HEK293 (cell line): ENCODE results near the gene TMEM205.

Experiments used
- CTCF ChIA-PET: fragments of 350-600 bp; formaldehyde crosslinking; extraction: SDS; loops from one replicate; lab custom pipeline; 2021; ENCODE audit warnings: antibody characterized with exemption; lab: Yijun Ruan, JAX
- POLR2A ChIA-PET: fragments of 300-600 bp; formaldehyde crosslinking; extraction: SDS; loops from one replicate; lab custom pipeline; 2020; ENCODE audit warnings: antibody characterized with exemption, inconsistent platforms; lab: Yijun Ruan, JAX
- H3K27ac ChIP-seq: fragments of 200-500 bp; sonication (Bioruptor generic); 2 replicates; pipeline ENCODE4 v1.5.1; 2014; ENCODE audit warnings: low read depth, low read length, control low read depth, inconsistent platforms; ENCODE audit errors: extremely low read depth
- H3K36me3 ChIP-seq, 2 experiments: fragments of 200-500 bp in 1 of 2; sonication (Bioruptor generic) in 1 of 2; 1 replicate in 1 of 2; 2 replicates in 1 of 2; pipeline ENCODE4 v1.5.1; 2014 to 2017; ENCODE audit warnings: inconsistent platforms in 2 of 2, low read length in 2 of 2; ENCODE audit not compliant: control insufficient read depth in 2 of 2, insufficient read depth in 1 of 2
- H3K4me1 ChIP-seq: fragments of 200-500 bp; sonication (Bioruptor generic); 2 replicates; pipeline ENCODE4 v1.5.1; 2014; ENCODE audit warnings: mild to moderate bottlenecking, low read length, inconsistent platforms; ENCODE audit not compliant: control insufficient read depth, insufficient read depth
- H3K4me3 ChIP-seq: 2 replicates; pipeline ENCODE4 v1.5.1; 2011; ENCODE audit warnings: low read depth, mild to moderate bottlenecking, control low read depth, low read length, moderate library complexity
- H3K9me3 ChIP-seq: fragments of 200-500 bp; sonication (Bioruptor generic); 2 replicates; pipeline ENCODE4 v1.5.1; 2014; ENCODE audit warnings: low read depth, low read length, inconsistent platforms; ENCODE audit not compliant: control insufficient read depth, insufficient read depth
- GLIS1 ChIP-seq: fragments of 450-650 bp; formaldehyde crosslinking; IDR thresholded peaks from 2 replicates; pipeline ENCODE4 v1.5.1; 2016; ENCODE audit warnings: missing biosample characterization, missing genetic modification characterization
- HOXC10 ChIP-seq: sonication (generic); formaldehyde crosslinking; IDR thresholded peaks from 2 replicates; pipeline ENCODE4 v1.8.1; 2023; ENCODE audit warnings: mild to moderate bottlenecking, missing genetic modification reagents
- KLF10 ChIP-seq: fragments of 450-650 bp; IDR thresholded peaks from 2 replicates; pipeline ENCODE4 v1.5.1; 2018; ENCODE audit warnings: missing biosample characterization, mild to moderate bottlenecking, missing genetic modification characterization
- KLF16 ChIP-seq: fragments of 450-650 bp; formaldehyde crosslinking; IDR thresholded peaks from 2 replicates; pipeline ENCODE4 v1.5.1; 2017; ENCODE audit warnings: missing biosample characterization, missing genetic modification characterization
- MEIS1 ChIP-seq: sonication (generic); formaldehyde crosslinking; IDR thresholded peaks from 2 replicates; pipeline ENCODE4 v1.8.1; 2022; ENCODE audit warnings: missing genetic modification reagents, mild to moderate bottlenecking, borderline replicate concordance
- OVOL3 ChIP-seq: fragments of 450-650 bp; formaldehyde crosslinking; IDR thresholded peaks from 2 replicates; pipeline ENCODE4 v1.5.1; 2016; ENCODE audit warnings: missing biosample characterization, missing genetic modification characterization
- RBAK ChIP-seq: fragments of 450-650 bp; formaldehyde crosslinking; IDR thresholded peaks from 2 replicates; pipeline ENCODE4 v1.5.1; 2016; ENCODE audit warnings: missing biosample characterization, missing genetic modification characterization
- WT1 ChIP-seq: fragments of 450-650 bp; formaldehyde crosslinking; IDR thresholded peaks from 2 replicates; pipeline ENCODE4 v1.5.1; 2016; ENCODE audit warnings: missing biosample characterization, missing genetic modification characterization
- YY1 ChIP-seq: fragments of 450-650 bp; formaldehyde crosslinking; IDR thresholded peaks from 2 replicates; pipeline ENCODE4 v1.5.1; 2018; ENCODE audit warnings: missing biosample characterization, missing genetic modification characterization
- ZBTB20 ChIP-seq: fragments of 450-650 bp; formaldehyde crosslinking; IDR thresholded peaks from 2 replicates; pipeline ENCODE4 v1.5.1; 2016; ENCODE audit warnings: missing biosample characterization, missing genetic modification characterization
- ZBTB21 ChIP-seq: fragments of 450-650 bp; formaldehyde crosslinking; IDR thresholded peaks from 2 replicates; pipeline ENCODE4 v1.5.1; 2017; ENCODE audit warnings: missing biosample characterization, missing genetic modification characterization
- ZBTB48 ChIP-seq: fragments of 450-650 bp; formaldehyde crosslinking; IDR thresholded peaks from 2 replicates; pipeline ENCODE4 v1.5.1; 2016; ENCODE audit warnings: missing biosample characterization, missing genetic modification characterization
- ZBTB8A ChIP-seq: fragments of 450-650 bp; formaldehyde crosslinking; IDR thresholded peaks from 2 replicates; pipeline ENCODE4 v1.5.1; 2016; ENCODE audit warnings: missing biosample characterization, missing genetic modification characterization
- ZFP69B ChIP-seq: fragments of 450-650 bp; formaldehyde crosslinking; IDR thresholded peaks from 2 replicates; pipeline ENCODE4 v1.5.1; 2016; ENCODE audit warnings: missing biosample characterization, missing genetic modification characterization
- ZNF175 ChIP-seq: fragments of 450-650 bp; formaldehyde crosslinking; IDR thresholded peaks from 2 replicates; pipeline ENCODE4 v1.5.1; 2016; ENCODE audit warnings: missing biosample characterization, missing genetic modification characterization
- ZNF266 ChIP-seq: fragments of 450-650 bp; formaldehyde crosslinking; IDR thresholded peaks from 2 replicates; pipeline ENCODE4 v1.5.1; 2016; ENCODE audit warnings: missing biosample characterization, missing genetic modification characterization, low read depth
- ZNF585B ChIP-seq: fragments of 450-650 bp; formaldehyde crosslinking; IDR thresholded peaks from 2 replicates; pipeline ENCODE4 v1.5.1; 2016; ENCODE audit warnings: missing biosample characterization, missing genetic modification characterization
- ZNF600 ChIP-seq: fragments of 450-650 bp; formaldehyde crosslinking; IDR thresholded peaks from 2 replicates; pipeline ENCODE4 v1.5.1; 2016; ENCODE audit warnings: missing biosample characterization, missing genetic modification characterization
- ZNF621 ChIP-seq: fragments of 450-650 bp; formaldehyde crosslinking; IDR thresholded peaks from 2 replicates; pipeline ENCODE4 v1.5.1; 2017; ENCODE audit warnings: missing biosample characterization, missing genetic modification characterization
- ZNF629 ChIP-seq: fragments of 450-650 bp; formaldehyde crosslinking; IDR thresholded peaks from 2 replicates; pipeline ENCODE4 v1.5.1; 2017; ENCODE audit warnings: missing biosample characterization, missing genetic modification characterization
- ZNF830 ChIP-seq: fragments of 450-650 bp; IDR thresholded peaks from 2 replicates; pipeline ENCODE4 v1.5.0; 2018; ENCODE audit warnings: missing biosample characterization, missing genetic modification characterization, low read depth, mild to moderate bottlenecking, moderate library complexity
- TF ChIP-seq, protein P1 (sequence below): fragments of 450-650 bp; formaldehyde crosslinking; IDR thresholded peaks from 2 replicates; pipeline ENCODE4 v1.5.1; 2016; ENCODE audit warnings: missing biosample characterization, missing genetic modification characterization
- TF ChIP-seq, protein P2 (sequence below): fragments of 450-650 bp; formaldehyde crosslinking; IDR thresholded peaks from 2 replicates; pipeline ENCODE4 v1.5.1; 2016; ENCODE audit warnings: missing biosample characterization, missing genetic modification characterization
- TF ChIP-seq, protein P3 (sequence below): fragments of 450-650 bp; formaldehyde crosslinking; IDR thresholded peaks from 2 replicates; pipeline ENCODE4 v1.5.1; 2016; ENCODE audit warnings: missing biosample characterization, missing genetic modification characterization
- TF ChIP-seq, protein P4 (sequence below): fragments of 450-650 bp; formaldehyde crosslinking; IDR thresholded peaks from 2 replicates; pipeline ENCODE4 v1.5.1; 2016; ENCODE audit warnings: missing biosample characterization, missing genetic modification characterization

The TMEM205 gene

DNA sequence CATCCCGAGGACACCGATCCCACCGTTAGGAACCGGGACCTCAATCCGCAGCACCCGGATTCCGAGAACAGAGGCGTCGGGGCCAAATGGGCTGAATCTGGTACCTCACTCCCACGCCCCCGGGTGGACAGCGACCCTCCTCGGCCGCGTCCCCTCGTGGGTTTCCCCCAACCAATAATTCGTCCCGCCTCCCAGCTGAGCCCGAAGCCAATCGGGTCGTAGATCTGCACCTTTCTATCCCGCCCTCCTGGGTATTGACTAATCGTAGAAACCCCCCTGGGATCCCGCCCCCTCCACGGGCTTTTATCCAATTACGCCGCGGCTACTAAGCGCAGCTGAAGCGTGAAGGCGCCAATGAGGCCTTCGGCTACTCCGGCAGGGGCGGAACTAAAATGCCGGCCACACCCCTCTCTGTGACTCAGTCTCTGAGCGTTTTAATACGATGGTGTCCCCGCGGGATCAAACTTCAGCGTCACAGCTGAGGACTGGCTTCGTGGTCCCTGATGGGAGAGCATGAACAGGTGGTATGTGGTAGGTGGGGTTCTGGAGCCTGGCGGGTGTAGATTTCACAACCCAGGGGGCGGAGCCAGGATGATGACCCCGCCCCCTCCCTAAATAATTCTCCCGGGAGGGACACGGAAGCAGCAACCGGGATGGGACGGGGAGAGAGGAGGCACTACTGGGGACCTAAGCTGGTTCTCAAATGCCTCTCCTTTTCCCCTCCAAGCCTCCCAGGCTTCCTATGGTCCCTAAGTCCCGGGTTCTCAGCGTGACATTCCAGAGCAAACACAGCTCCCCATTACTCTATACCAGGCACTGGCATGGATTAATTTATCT is at the start of gene TMEM205, which contains the start of gene CCDC159:
TMEM205 (minus strand) TSS at position 165 of the 837 bp plus-strand sequence. CDS start 649 bp downstream, outside the sequence.
CCDC159 (plus strand) TSS at position 416 of the 837 bp plus-strand sequence; CDS start at position 504, 88 bp downstream.
- POLR2A ChIA-PET = interaction anchor here (0.6 to 3.2 kb wide), 12 partner anchors 15 to 188 kb away, joined by 3 to 36 read pairs (median 5); partner anchors contain the start of genes ODAD3, PRKCSH and SWSAP1
- Histone ChIP-seq H3K36me3 (peaks cover 0 to 10% of the 10 kb centered on the region in 2 experiments; a peak in 1 of 3 replicates), H3K9me3 (no peaks in the 10 kb centered on the region), H3K4me1 (no peaks in the 10 kb centered on the region), H3K4me3 (peak within 1 kb of the TSS; percentile 72), H3K27ac (peak within 1 kb of the TSS; percentile 55; the same call in 1 of the 2 replicates)
- CTCF ChIA-PET = interaction anchor here (0.8 to 2.1 kb wide), 6 partner anchors 34 to 136 kb away, joined by 3 to 19 read pairs (median 3); no protein-coding TSS in a partner anchor
- peak; percentile 95 for TF ChIP-seq KLF10 (tag by site-specific recombination)
- peak; percentile 67; the same call in 1 of the 2 replicates for TF ChIP-seq ZBTB20 (tag by site-specific recombination)
- TF ChIP-seq, protein P1, sequence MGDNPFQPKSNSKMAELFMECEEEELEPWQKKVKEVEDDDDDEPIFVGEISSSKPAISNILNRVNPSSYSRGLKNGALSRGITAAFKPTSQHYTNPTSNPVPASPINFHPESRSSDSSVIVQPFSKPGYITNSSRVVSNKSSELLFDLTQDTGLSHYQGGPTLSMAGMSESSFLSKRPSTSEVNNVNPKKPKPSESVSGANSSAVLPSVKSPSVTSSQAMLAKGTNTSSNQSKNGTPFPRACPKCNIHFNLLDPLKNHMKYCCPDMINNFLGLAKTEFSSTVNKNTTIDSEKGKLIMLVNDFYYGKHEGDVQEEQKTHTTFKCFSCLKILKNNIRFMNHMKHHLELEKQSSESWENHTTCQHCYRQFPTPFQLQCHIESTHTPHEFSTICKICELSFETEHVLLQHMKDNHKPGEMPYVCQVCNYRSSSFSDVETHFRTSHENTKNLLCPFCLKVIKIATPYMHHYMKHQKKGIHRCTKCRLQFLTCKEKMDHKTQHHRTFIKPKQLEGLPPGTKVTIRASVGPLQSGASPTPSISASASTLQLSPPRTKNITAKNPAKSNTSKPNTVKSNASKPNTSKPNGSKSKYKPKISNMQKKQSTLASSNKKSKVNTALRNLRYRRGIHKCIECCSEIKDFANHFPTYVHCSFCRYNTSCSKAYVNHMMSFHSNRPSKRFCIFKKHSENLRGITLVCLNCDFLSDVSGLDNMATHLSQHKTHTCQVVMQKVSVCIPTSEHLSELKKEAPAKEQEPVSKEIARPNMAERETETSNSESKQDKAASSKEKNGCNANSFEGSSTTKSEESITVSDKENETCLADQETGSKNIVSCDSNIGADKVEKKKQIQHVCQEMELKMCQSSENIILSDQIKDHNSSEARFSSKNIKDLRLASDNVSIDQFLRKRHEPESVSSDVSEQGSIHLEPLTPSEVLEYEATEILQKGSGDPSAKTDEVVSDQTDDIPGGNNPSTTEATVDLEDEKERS = no peak
- no peak for TF ChIP-seq MEIS1 (CRISPR knock-in tag)
- TF ChIP-seq ZNF830 (tag by site-specific recombination) = no peak
- no peak for TF ChIP-seq RBAK (tag by site-specific recombination)
- no peak for TF ChIP-seq ZNF266
- no peak for TF ChIP-seq YY1 (tag by site-specific recombination)
- TF ChIP-seq ZBTB48 (tag by site-specific recombination) = peak; percentile 95
- peak; percentile 65 for TF ChIP-seq GLIS1 (tag by site-specific recombination)
- peak; percentile 73 for TF ChIP-seq ZNF600 (tag by site-specific recombination)
- TF ChIP-seq HOXC10 = no peak
- TF ChIP-seq ZFP69B (tag by site-specific recombination) = peak; percentile 40; the same call in 1 of the 2 replicates
- TF ChIP-seq ZNF621 (tag by site-specific recombination) = no peak
- peak; percentile 60; the same call in 1 of the 2 replicates for TF ChIP-seq ZBTB21
- TF ChIP-seq, protein P2, sequence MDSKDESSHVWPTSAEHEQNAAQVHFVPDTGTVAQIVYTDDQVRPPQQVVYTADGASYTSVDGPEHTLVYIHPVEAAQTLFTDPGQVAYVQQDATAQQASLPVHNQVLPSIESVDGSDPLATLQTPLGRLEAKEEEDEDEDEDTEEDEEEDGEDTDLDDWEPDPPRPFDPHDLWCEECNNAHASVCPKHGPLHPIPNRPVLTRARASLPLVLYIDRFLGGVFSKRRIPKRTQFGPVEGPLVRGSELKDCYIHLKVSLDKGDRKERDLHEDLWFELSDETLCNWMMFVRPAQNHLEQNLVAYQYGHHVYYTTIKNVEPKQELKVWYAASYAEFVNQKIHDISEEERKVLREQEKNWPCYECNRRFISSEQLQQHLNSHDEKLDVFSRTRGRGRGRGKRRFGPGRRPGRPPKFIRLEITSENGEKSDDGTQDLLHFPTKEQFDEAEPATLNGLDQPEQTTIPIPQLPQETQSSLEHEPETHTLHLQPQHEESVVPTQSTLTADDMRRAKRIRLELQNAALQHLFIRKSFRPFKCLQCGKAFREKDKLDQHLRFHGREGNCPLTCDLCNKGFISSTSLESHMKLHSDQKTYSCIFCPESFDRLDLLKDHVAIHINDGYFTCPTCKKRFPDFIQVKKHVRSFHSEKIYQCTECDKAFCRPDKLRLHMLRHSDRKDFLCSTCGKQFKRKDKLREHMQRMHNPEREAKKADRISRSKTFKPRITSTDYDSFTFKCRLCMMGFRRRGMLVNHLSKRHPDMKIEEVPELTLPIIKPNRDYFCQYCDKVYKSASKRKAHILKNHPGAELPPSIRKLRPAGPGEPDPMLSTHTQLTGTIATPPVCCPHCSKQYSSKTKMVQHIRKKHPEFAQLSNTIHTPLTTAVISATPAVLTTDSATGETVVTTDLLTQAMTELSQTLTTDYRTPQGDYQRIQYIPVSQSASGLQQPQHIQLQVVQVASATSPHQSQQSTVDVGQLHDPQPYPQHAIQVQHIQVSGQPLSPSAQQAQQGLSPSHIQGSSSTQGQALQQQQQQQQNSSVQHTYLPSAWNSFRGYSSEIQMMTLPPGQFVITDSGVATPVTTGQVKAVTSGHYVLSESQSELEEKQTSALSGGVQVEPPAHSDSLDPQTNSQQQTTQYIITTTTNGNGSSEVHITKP = peak; percentile 65
- TF ChIP-seq KLF16 (tag by site-specific recombination) = peak; percentile 80
- no peak for TF ChIP-seq OVOL3
- TF ChIP-seq WT1 (tag by site-specific recombination) = 0 out of 2 replicates have a peak, but pooled peaks have one; percentile 12
- TF ChIP-seq, protein P3, sequence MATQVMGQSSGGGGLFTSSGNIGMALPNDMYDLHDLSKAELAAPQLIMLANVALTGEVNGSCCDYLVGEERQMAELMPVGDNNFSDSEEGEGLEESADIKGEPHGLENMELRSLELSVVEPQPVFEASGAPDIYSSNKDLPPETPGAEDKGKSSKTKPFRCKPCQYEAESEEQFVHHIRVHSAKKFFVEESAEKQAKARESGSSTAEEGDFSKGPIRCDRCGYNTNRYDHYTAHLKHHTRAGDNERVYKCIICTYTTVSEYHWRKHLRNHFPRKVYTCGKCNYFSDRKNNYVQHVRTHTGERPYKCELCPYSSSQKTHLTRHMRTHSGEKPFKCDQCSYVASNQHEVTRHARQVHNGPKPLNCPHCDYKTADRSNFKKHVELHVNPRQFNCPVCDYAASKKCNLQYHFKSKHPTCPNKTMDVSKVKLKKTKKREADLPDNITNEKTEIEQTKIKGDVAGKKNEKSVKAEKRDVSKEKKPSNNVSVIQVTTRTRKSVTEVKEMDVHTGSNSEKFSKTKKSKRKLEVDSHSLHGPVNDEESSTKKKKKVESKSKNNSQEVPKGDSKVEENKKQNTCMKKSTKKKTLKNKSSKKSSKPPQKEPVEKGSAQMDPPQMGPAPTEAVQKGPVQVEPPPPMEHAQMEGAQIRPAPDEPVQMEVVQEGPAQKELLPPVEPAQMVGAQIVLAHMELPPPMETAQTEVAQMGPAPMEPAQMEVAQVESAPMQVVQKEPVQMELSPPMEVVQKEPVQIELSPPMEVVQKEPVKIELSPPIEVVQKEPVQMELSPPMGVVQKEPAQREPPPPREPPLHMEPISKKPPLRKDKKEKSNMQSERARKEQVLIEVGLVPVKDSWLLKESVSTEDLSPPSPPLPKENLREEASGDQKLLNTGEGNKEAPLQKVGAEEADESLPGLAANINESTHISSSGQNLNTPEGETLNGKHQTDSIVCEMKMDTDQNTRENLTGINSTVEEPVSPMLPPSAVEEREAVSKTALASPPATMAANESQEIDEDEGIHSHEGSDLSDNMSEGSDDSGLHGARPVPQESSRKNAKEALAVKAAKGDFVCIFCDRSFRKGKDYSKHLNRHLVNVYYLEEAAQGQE (tag by site-specific recombination) = peak; percentile 86
- TF ChIP-seq ZNF629 (tag by site-specific recombination) = peak; percentile 91
- TF ChIP-seq ZBTB8A (tag by site-specific recombination) = no peak
- no peak for TF ChIP-seq ZNF175 (tag by site-specific recombination)
- no peak for TF ChIP-seq ZNF585B
- TF ChIP-seq, protein P4, sequence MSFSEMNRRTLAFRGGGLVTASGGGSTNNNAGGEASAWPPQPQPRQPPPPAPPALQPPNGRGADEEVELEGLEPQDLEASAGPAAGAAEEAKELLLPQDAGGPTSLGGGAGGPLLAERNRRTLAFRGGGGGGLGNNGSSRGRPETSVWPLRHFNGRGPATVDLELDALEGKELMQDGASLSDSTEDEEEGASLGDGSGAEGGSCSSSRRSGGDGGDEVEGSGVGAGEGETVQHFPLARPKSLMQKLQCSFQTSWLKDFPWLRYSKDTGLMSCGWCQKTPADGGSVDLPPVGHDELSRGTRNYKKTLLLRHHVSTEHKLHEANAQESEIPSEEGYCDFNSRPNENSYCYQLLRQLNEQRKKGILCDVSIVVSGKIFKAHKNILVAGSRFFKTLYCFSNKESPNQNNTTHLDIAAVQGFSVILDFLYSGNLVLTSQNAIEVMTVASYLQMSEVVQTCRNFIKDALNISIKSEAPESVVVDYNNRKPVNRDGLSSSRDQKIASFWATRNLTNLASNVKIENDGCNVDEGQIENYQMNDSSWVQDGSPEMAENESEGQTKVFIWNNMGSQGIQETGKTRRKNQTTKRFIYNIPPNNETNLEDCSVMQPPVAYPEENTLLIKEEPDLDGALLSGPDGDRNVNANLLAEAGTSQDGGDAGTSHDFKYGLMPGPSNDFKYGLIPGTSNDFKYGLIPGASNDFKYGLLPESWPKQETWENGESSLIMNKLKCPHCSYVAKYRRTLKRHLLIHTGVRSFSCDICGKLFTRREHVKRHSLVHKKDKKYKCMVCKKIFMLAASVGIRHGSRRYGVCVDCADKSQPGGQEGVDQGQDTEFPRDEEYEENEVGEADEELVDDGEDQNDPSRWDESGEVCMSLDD (tag by site-specific recombination) = peak; percentile 42; the same call in 1 of the 2 replicates
